ENCODE results near the gene UGT1A8. TPM values are rescaled to one million over a fixed set of nuclear protein-coding genes. Genes with fewer than 3 reads are reported as not detected.

UGT1A8 gene
- total and polyA plus RNA-seq, 2 donors (not counting 1 experiment from before 2014, with no cell fraction given): not detected

- Histone ChIP-seq H4K20me1 (ENCODE audit: control insufficient read depth, extremely low read depth, insufficient read depth, low read length) (no peaks in the 10 kb centered on the region), H2AFZ (ENCODE audit: low read length) (no peak overlapping the region), H3K4me2 (ENCODE audit: extremely low read depth, insufficient read depth, low read length) (no peak overlapping the region), H3K27me3 (ENCODE audit: control insufficient read depth, insufficient read depth, low read length) (no peaks in the 10 kb centered on the region), H3K79me2 (ENCODE audit: control insufficient read depth, insufficient read depth, low read length) (no peaks in the 10 kb centered on the region), H3K9me3 (ENCODE audit: control insufficient read depth, insufficient read depth, low read depth, low read length) (no peaks in the 10 kb centered on the region), H3K4me1 (ENCODE audit: control insufficient read depth, extremely low read depth, insufficient read depth, low read length) (no peaks in the 10 kb centered on the region), H3K9ac (ENCODE audit: insufficient read depth, low read length) (no peak overlapping the region), H3K27ac (ENCODE audit: insufficient read depth, low read length) (no peak overlapping the region), H3K4me3 (replicated peaks in 1 of 4; ENCODE audit: control extremely low read depth in 1 of 4, insufficient read depth in 1 of 4, low read depth in 3 of 4, low read length in 4 of 4) (no peak overlapping the region), H3K36me3 (ENCODE audit: control insufficient read depth, insufficient read depth, low read length) (no peaks in the 10 kb centered on the region)
- no peak for DNase-seq (ENCODE audit: low read depth in 2 of 2)
- TF ChIP-seq CTCF (conservative IDR thresholded peaks at IDR 0.05 in 1 of 2, IDR thresholded peaks at IDR 0.05 in 1 of 2; ENCODE audit: low read depth in 1 of 2, low read length in 2 of 2) (no peak), EZH2 (IDR thresholded peaks at IDR 0.05; ENCODE audit: low read length, missing control alignments) (no peak)
These were observed 15.4 kb upstream of the UGT1A8 start for GRCh38 chr2:233602076-233602475.

- Histone ChIP-seq H3K4me1 (ENCODE audit: control insufficient read depth, extremely low read depth, insufficient read depth, low read length) (no peaks in the 10 kb centered on the region), H4K20me1 (ENCODE audit: control insufficient read depth, extremely low read depth, insufficient read depth, low read length) (no peaks in the 10 kb centered on the region), H3K36me3 (ENCODE audit: control insufficient read depth, insufficient read depth, low read length) (no peaks in the 10 kb centered on the region), H3K9ac (ENCODE audit: insufficient read depth, low read length) (no peak overlapping the region), H3K9me3 (ENCODE audit: control insufficient read depth, insufficient read depth, low read depth, low read length) (no peaks in the 10 kb centered on the region), H3K4me3 (replicated peaks in 1 of 4; ENCODE audit: control extremely low read depth in 1 of 4, insufficient read depth in 1 of 4, low read depth in 3 of 4, low read length in 4 of 4) (no peak overlapping the region), H2AFZ (ENCODE audit: low read length) (no peak overlapping the region), H3K27me3 (ENCODE audit: control insufficient read depth, insufficient read depth, low read length) (no peaks in the 10 kb centered on the region), H3K79me2 (ENCODE audit: control insufficient read depth, insufficient read depth, low read length) (no peaks in the 10 kb centered on the region), H3K4me2 (ENCODE audit: extremely low read depth, insufficient read depth, low read length) (no peak overlapping the region), H3K27ac (ENCODE audit: insufficient read depth, low read length) (no peak overlapping the region)
- no peak for TF ChIP-seq CTCF (conservative IDR thresholded peaks at IDR 0.05 in 1 of 2, IDR thresholded peaks at IDR 0.05 in 1 of 2; ENCODE audit: low read depth in 1 of 2, low read length in 2 of 2)
- DNase-seq (ENCODE audit: low read depth in 2 of 2): no peak
These were observed 13.9 kb upstream of the UGT1A8 start for GRCh38 chr2:233603520-233603919.

- TF ChIP-seq EZH2 (IDR thresholded peaks at IDR 0.05; ENCODE audit: low read length, missing control alignments): no peak
- no peak for TF ChIP-seq CTCF (conservative IDR thresholded peaks at IDR 0.05 in 1 of 2, IDR thresholded peaks at IDR 0.05 in 1 of 2; ENCODE audit: low read depth in 1 of 2, low read length in 2 of 2)
- no peak for DNase-seq (ENCODE audit: low read depth in 2 of 2)
- H3K4me1 ChIP-seq (ENCODE audit: control insufficient read depth, extremely low read depth, insufficient read depth, low read length): no peaks in the 10 kb centered on the region
- H3K36me3 ChIP-seq (ENCODE audit: control insufficient read depth, insufficient read depth, low read length): no peaks in the 10 kb centered on the region
- H3K27me3 ChIP-seq (ENCODE audit: control insufficient read depth, insufficient read depth, low read length): no peaks in the 10 kb centered on the region
- no peak overlapping the region for H3K27ac ChIP-seq (ENCODE audit: insufficient read depth, low read length)
- H3K9ac ChIP-seq (ENCODE audit: insufficient read depth, low read length): no peak overlapping the region
- no peak overlapping the region for H3K4me2 ChIP-seq (ENCODE audit: extremely low read depth, insufficient read depth, low read length)
- no peaks in the 10 kb centered on the region for H4K20me1 ChIP-seq (ENCODE audit: control insufficient read depth, extremely low read depth, insufficient read depth, low read length)
- no peak overlapping the region for H3K4me3 ChIP-seq (replicated peaks in 1 of 4; ENCODE audit: control extremely low read depth in 1 of 4, insufficient read depth in 1 of 4, low read depth in 3 of 4, low read length in 4 of 4)
- H3K9me3 ChIP-seq (ENCODE audit: control insufficient read depth, insufficient read depth, low read depth, low read length): no peaks in the 10 kb centered on the region
- no peak overlapping the region for H2AFZ ChIP-seq (ENCODE audit: low read length)
- no peaks in the 10 kb centered on the region for H3K79me2 ChIP-seq (ENCODE audit: control insufficient read depth, insufficient read depth, low read length)
These were observed 12.6 kb upstream of the UGT1A8 start for GRCh38 chr2:233604826-233605225.
